Activated CD4-positive, alpha-beta T cell treated with anti-CD3 and anti-CD28 coated beads for 24 hours (primary cell): Measurements from ENCODE around the gene DLG1.

Experiments used
- DNase-seq, 2 donors: peaks; one replicate each; pipeline ENCODE4 v3.0.0-alpha.2; 2020; ENCODE audit warnings: low read depth in 2 of 2

The DLG1 gene

DNA sequence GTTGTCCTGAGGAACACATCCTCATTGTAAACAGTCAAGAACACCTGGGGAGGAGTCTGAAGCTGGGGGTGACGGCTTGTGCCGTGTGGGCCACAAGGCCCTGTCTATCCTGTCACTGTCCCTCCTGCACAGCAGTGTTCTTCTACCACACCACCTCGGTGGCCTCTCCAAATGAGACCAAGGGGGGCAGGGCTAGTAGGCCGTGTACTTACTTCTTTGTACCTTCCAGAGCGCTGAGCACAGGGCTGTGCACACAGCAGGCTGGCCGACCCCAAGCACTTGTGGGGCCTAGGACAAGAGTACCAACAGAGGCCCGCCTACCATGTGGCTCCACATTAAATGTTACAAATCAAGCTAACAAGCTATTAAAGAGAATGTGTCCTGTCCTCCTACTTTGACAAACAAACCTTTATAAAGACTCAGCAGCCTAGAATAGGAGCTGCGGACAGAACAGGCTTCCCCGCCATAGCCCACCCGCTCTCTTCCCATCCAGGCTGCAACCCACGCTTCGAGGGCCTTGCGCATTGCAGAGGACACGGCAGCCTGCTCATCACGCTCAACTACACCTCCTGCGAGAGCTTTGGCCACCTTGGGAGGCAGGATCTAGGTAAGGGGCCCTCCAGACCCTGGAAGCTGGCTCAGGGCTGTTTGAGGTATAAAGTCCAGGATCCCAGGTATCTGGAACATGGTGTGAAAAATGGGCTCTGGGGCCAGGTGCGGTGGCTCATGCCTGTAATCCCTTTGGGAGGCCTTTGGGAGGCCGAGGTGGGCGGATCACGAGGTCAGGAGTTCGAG lies 299.2 kb downstream of the DLG1 start:
- no peak for DNase-seq

DNA sequence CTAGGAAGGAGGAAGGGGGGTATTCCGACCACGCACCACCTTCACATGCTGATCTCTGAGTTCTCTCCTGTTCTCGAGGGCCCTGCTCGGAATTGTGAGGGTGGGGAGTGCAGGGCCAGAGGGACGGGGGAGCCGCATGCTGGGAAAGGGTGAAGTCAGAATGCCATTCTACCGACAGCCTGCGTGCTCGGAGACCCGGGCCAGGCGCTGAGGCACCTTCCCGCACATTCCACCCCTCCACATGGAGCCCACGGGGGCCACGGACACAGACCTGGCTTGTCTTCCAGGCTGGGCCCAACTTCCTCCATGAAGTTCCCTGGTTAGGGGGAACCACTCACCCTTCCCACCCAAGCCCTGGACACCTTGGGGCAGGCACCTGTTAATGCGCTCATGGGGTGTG lies 301.1 kb downstream of the DLG1 start:
- DNase-seq = no peak

DNA sequence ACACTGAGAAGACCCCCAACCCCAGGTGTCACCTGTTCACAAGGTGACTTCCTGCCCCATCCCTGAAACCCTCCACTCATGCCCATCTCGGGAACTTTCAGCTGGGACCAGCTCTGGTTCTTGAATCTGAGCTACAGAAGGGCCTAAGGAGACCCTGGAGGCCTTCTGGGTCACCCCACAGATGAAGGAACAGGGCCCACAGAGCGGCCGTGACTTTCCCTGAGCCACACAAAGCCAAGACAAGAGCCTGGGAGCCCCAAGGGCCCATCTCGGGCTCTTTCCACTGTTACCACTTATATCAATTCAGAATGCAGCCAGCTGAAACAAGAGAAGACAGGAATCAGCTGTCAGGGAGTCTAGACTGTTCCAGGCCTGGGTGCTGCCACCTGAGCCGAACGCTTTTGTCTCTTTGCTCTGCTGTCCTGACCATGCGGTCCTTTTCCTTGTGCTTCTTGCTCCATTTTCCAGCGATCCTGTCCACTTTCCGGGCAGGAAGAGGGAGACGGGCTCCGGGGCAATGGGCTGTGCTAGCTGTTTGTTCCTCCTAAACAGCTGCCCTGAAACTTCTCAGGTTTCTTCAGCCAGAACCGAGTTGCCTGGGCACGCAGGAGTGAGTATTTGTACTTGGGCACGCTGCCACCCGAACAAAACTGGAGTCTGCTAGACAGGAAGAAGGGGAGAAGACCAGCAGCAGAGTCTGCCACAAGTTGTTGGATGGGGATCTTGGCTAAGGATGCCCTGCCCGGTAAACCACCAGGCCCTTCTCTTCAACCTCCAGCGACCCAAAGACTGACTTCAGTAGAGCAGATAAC lies 301.8 kb downstream of the DLG1 start:
- no peak for DNase-seq

DNA sequence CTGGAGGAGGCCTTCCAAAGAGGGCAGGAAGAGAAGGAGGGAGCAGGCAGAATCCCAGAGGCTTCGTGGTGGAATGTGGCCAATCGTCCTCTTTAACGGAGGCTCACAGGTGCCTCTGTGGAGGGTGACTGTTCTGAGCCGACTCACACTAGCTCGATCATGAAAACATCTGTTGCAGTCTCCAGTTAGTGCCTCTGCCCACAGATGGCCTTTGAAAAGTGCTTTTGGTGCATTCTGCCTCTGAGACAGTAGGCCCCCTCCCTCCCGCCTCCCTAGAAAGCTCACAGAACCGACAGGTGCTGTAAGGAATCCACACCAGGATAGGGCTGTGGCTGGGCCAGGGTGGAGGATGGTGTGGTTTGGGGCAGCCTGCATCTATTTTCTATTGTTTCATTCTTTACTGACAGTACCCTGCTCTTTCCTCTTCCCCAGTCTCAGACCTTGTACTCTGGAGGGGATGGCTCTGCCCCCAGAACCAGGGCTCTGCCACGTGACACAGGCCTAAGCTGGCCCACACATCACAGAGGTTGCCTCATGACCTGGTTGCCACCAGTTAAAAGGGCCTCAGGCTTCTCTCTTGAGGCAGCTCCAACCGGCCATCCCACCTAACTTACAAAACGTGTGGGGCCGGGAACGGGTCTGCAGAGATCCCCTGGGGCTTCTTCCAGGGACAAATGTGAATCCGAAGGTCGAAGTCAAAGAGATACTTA lies 302.6 kb downstream of the DLG1 start:
- DNase-seq = no peak

DNA sequence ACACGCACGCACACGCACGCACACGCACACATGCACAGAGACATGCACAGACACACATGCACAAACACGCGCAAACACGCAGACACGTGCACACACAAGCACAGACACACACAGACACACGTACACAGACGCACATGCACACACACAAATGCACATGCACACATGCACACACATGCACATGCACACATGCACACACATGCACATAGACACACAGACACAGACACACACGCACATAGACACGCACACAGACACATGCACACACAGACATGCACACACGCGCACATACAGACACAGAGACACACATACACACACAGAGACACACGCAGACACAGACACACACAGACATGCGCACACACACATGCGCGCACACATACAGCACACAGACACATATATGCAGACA lies 303.4 kb downstream of the DLG1 start:
- DNase-seq = no peak

DNA sequence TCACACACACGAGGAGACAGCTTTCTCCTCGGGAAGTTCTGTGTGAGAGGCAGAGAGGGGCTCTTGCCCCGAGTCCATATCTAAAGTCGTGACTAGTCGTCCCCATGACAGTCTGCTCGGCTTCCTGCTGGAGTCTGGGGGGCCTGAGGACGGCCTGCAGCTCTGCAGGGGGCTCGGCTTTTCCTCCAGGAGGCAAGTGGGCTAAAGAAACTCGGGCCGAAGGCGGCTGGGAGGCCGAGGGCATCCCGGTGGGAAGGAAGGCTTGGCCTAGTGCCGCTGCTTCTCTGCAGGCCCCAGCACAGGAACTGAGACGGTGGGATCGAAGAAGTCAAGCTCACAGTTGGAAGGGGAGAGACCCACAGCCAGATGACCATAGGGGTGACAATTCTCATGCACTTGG lies 304.4 kb downstream of the DLG1 start:
- DNase-seq = no peak
